ENCODE results near the gene IGDCC3.

DNA sequence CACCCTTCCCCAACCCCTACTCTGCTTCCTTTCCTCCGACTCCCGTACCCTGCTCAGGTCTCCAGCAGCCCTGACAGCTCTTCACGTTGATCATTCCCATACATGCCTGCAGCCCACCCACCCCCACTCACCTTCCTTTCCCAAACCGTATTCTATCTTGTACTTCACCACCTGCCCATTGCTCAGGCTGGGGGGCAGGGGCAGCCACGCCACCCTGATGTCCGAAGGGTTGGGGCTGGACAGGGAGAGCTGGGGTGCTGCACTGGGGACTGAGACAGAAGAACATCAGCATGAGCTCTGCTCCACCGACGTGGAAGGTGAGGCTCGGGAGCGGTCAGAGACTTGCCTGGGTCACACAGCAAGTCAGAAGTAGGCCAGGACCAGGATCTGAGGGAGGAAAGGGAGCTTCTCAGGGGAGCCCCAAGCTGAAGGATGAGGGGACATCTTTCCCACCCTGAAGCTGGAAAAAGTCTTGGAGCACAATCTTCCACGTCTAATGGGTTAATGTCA is 16.5 kb upstream of the IGDCC3 start:
- TF ChIP-seq, protein P1, sequence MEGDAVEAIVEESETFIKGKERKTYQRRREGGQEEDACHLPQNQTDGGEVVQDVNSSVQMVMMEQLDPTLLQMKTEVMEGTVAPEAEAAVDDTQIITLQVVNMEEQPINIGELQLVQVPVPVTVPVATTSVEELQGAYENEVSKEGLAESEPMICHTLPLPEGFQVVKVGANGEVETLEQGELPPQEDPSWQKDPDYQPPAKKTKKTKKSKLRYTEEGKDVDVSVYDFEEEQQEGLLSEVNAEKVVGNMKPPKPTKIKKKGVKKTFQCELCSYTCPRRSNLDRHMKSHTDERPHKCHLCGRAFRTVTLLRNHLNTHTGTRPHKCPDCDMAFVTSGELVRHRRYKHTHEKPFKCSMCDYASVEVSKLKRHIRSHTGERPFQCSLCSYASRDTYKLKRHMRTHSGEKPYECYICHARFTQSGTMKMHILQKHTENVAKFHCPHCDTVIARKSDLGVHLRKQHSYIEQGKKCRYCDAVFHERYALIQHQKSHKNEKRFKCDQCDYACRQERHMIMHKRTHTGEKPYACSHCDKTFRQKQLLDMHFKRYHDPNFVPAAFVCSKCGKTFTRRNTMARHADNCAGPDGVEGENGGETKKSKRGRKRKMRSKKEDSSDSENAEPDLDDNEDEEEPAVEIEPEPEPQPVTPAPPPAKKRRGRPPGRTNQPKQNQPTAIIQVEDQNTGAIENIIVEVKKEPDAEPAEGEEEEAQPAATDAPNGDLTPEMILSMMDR (IDR thresholded peaks at IDR 0.05; ENCODE audit: borderline replicate concordance, extremely low read depth, low read length, poor library complexity, severe bottlenecking) = no peak
- TF ChIP-seq EZH2 (IDR thresholded peaks at IDR 0.05; ENCODE audit: borderline replicate concordance, low read depth, low read length, severe bottlenecking) = no peak
